ENCODE measurements around the gene LAMA5. TPM values are rescaled to one million over a fixed set of nuclear protein-coding genes. Genes with fewer than 3 reads are reported as not detected.

The LAMA5 gene
- total and polyA plus RNA-seq, 2 donors (not counting 1 experiment from before 2014, with no cell fraction given), result 52.9 to 83.5 TPM

DNA sequence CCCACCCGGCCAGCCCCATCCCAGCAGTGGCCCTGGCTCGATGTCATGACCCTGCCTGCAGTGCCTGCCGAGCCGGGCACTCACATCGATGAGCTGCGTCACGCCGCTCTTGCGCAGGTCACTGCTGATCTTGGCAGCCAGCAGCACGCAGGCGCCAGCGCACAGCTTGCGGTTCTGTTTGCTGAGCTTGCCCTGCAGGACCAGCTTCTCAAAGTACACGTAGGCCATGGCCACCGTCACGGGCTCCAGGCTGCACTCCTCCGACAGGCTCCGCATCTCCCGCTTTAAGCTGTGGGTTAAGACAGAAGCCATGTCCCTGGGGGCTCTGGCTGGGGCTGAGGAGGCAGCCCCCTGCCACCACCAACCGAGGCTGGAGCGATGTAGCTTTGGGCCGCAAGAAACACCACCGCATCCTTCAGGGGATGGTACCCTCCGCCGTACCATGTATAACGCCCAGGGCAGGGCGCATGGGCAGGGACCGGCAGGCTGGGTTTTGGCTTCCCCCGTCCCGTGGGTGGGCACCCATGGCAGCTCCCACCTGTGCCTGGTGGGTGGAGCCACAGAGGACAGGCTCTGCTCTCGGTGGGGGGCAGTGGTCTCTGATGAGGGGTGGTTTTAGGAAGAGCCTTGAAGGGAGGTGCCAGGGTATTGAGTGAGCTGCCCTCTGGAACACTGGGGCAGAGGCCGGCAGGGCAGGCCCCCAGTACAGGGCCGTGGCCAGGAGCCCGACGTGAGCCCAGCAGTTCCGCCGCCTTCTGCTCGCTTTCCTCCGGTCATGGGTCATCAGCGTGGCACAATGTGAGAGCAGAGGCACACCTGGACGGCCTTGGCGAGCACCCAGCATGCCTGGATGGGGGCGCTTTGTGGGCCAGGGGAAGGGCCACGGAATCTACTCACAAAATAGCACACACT, 24.3 kb upstream of the LAMA5 start:
- Histone ChIP-seq H3K4me2 (replicated peaks; ENCODE audit: low read depth, low read length, poor library complexity, severe bottlenecking) (no peak overlapping the region), H2AFZ (ENCODE audit: insufficient read depth, low read depth, low read length, poor library complexity, severe bottlenecking) (no peak overlapping the region), H3K79me2 (ENCODE audit: control insufficient read depth, insufficient read depth, low read length) (peaks cover 32% of the 10 kb centered on the region), H3K9me3 (ENCODE audit: control extremely low read depth in 1 of 3, control insufficient read depth in 2 of 3, insufficient read depth in 1 of 3, low read length in 2 of 3) (no peaks in the 10 kb centered on the region), H3K27me3 (replicated peaks in 1 of 4; ENCODE audit: control extremely low read depth in 1 of 4, control insufficient read depth in 3 of 4, insufficient read depth in 4 of 4, low read length in 3 of 4) (no peaks in the 10 kb centered on the region), H4K20me1 (ENCODE audit: control insufficient read depth, insufficient read depth, low read length, poor library complexity, severe bottlenecking) (peaks cover 44% of the 10 kb centered on the region), H3K27ac (ENCODE audit: low read length in 2 of 2) (no peak overlapping the region), H3K4me3 (ENCODE audit: control extremely low read depth in 1 of 5, extremely low read depth in 1 of 5, insufficient read depth in 1 of 5, low read depth in 2 of 5, low read length in 4 of 5) (no peak overlapping the region), H3K36me3 (replicated peaks in 1 of 2; ENCODE audit: control extremely low read depth in 1 of 2, control insufficient read depth in 1 of 2, extremely low read depth in 1 of 2, insufficient read depth in 2 of 2, low read length in 1 of 2) (peaks cover 2 to 38% of the 10 kb centered on the region in 2 experiments), H3K4me1 (ENCODE audit: control insufficient read depth in 2 of 2, insufficient read depth in 2 of 2, low read length in 2 of 2) (peaks cover 12 to 15% of the 10 kb centered on the region in 2 donors), H3K9ac (ENCODE audit: low read length) (no peak overlapping the region)
- peaks cover 24% of the 10 kb centered on the region for H3K4me1 Mint-ChIP-seq
- H3K4me3 Mint-ChIP-seq, result no peak overlapping the region
- DNase-seq (no peak), ATAC-seq (ENCODE audit: low read depth) (no peak)
- no peaks in the 10 kb centered on the region for H3K27me3 Mint-ChIP-seq
- no peak for TF ChIP-seq EZH2 (IDR thresholded peaks at IDR 0.05; ENCODE audit: borderline replicate concordance, insufficient read depth, low read depth, low read length, poor library complexity, severe bottlenecking)
- TF ChIP-seq, protein P1, sequence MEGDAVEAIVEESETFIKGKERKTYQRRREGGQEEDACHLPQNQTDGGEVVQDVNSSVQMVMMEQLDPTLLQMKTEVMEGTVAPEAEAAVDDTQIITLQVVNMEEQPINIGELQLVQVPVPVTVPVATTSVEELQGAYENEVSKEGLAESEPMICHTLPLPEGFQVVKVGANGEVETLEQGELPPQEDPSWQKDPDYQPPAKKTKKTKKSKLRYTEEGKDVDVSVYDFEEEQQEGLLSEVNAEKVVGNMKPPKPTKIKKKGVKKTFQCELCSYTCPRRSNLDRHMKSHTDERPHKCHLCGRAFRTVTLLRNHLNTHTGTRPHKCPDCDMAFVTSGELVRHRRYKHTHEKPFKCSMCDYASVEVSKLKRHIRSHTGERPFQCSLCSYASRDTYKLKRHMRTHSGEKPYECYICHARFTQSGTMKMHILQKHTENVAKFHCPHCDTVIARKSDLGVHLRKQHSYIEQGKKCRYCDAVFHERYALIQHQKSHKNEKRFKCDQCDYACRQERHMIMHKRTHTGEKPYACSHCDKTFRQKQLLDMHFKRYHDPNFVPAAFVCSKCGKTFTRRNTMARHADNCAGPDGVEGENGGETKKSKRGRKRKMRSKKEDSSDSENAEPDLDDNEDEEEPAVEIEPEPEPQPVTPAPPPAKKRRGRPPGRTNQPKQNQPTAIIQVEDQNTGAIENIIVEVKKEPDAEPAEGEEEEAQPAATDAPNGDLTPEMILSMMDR (IDR thresholded peaks at IDR 0.05), result no peak
- intact Hi-C loops (cut with micrococcal nuclease), result no loop called here
- no peaks in the 10 kb centered on the region for H3K9me3 Mint-ChIP-seq (ENCODE audit: insufficient read depth)
- CTCF ChIA-PET, result interaction anchor here (1.0 to 1.6 kb wide), 3 partner anchors 89 to 417 kb away, joined by 3 read pairs; no protein-coding TSS in a partner anchor
- WGBS (ENCODE audit: insufficient coverage), result 92% methylated on average over 43 of the region's 44 CpGs
- POLR2A ChIA-PET, result interaction anchor here (0.5 kb wide), 1 partner anchor 89 kb away, joined by 3 read pairs; no protein-coding TSS in a partner anchor
- no peak overlapping the region for H3K27ac Mint-ChIP-seq

Measured in B cell (primary cell).